ENCODE results near the gene YTHDC1.

Gene YTHDC1

DNA sequence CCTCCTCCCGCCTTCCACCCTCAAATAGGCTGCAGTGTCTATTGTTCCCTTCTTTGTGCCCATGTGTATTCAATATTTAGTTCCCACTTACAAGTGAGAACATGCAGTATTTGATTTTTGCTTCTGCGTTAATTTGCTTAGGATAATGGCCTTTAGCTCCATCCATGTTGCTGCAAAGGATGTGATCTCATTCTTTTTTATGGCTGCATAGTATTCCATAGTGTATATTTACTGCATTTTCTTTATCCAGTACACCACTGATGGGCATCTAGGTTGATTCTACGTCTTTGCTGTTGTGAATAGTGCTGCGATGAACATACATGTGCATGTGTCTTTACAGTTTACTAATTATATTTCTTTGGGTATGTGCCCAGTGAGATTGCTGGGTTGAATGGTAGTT, 52.8 kb downstream of the YTHDC1 start:
- Histone ChIP-seq H3K9me3 (ENCODE audit: severe bottlenecking) (no peaks in the 10 kb centered on the region), H3K4me3 (ENCODE audit: severe bottlenecking) (no peak overlapping the region), H3K4me1 (ENCODE audit: insufficient read depth, poor library complexity, severe bottlenecking) (no peaks in the 10 kb centered on the region), H3K27ac (ENCODE audit: poor library complexity, severe bottlenecking) (no peak overlapping the region), H3K36me3 (ENCODE audit: low read depth) (no peaks in the 10 kb centered on the region), H3K27me3 (ENCODE audit: insufficient read depth, poor library complexity, severe bottlenecking) (no peaks in the 10 kb centered on the region)
- no peak for DNase-seq (ENCODE audit: low spot score)
- ATAC-seq (ENCODE audit: low read depth) = no peak
- no peak for TF ChIP-seq CTCF (IDR thresholded peaks at IDR 0.05; ENCODE audit: poor library complexity, severe bottlenecking)

DNA sequence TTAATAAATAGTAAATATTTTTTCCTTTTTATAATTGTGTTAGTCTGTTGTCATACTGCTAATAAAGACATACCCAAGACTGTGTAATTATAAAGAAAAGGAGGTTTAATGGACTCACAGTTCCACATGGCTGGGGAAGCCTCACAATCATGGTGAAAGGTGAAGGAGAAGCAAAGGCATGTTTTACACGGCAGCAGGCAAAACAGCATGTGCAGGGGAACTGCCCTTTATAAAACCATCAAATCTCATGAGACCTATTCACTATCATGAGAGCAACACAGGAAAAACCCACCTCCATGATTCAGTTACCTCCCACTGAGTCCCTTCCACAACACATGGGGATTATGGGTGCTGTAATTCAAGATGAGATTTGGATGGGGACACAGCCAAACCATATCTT, 58.6 kb downstream of the YTHDC1 start:
- no peak for TF ChIP-seq CTCF (IDR thresholded peaks at IDR 0.05; ENCODE audit: poor library complexity, severe bottlenecking)
- Histone ChIP-seq H3K9me3 (ENCODE audit: severe bottlenecking) (no peaks in the 10 kb centered on the region), H3K4me1 (ENCODE audit: insufficient read depth, poor library complexity, severe bottlenecking) (peaks cover under 1% of the 10 kb centered on the region), H3K27ac (ENCODE audit: poor library complexity, severe bottlenecking) (no peak overlapping the region), H3K36me3 (ENCODE audit: low read depth) (no peaks in the 10 kb centered on the region), H3K27me3 (ENCODE audit: insufficient read depth, poor library complexity, severe bottlenecking) (no peaks in the 10 kb centered on the region), H3K4me3 (ENCODE audit: severe bottlenecking) (no peak overlapping the region)
- DNase-seq (ENCODE audit: low spot score) (no peak), ATAC-seq (ENCODE audit: low read depth) (no peak)

DNA sequence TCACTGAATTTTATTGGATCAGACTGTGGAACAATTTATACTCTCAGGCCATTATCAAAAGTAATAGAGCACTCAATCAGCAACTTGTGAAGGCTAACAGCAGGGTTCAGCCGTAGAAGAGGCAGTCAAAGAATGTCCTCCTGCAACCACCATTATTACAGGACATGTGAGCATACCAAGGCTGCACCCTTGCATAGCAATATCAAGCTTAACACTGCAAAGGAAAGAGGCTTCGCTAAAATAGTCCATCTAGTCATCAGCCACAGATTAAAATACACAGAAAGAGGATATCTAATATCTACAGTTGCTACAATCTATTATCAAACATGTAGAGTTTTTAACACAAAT, 61.5 kb downstream of the YTHDC1 start:
- Histone ChIP-seq H3K27me3 (ENCODE audit: insufficient read depth, poor library complexity, severe bottlenecking) (no peaks in the 10 kb centered on the region), H3K36me3 (ENCODE audit: low read depth) (no peaks in the 10 kb centered on the region), H3K9me3 (ENCODE audit: severe bottlenecking) (no peaks in the 10 kb centered on the region), H3K4me3 (ENCODE audit: severe bottlenecking) (no peak overlapping the region), H3K4me1 (ENCODE audit: insufficient read depth, poor library complexity, severe bottlenecking) (peaks cover 22% of the 10 kb centered on the region), H3K27ac (ENCODE audit: poor library complexity, severe bottlenecking) (no peak overlapping the region)
- no peak for ATAC-seq (ENCODE audit: low read depth)
- no peak for DNase-seq (ENCODE audit: low spot score)
- TF ChIP-seq CTCF (IDR thresholded peaks at IDR 0.05; ENCODE audit: poor library complexity, severe bottlenecking) = no peak

GRCh38 chr4:68287704-68288392, 62.0 kb downstream of the YTHDC1 start:
- Histone ChIP-seq H3K9me3 (ENCODE audit: severe bottlenecking) (no peaks in the 10 kb centered on the region), H3K27me3 (ENCODE audit: insufficient read depth, poor library complexity, severe bottlenecking) (no peaks in the 10 kb centered on the region), H3K4me3 (ENCODE audit: severe bottlenecking) (no peak overlapping the region), H3K4me1 (ENCODE audit: insufficient read depth, poor library complexity, severe bottlenecking) (peaks cover 23% of the 10 kb centered on the region), H3K27ac (ENCODE audit: poor library complexity, severe bottlenecking) (no peak overlapping the region), H3K36me3 (ENCODE audit: low read depth) (no peaks in the 10 kb centered on the region)
- DNase-seq (ENCODE audit: low spot score) (no peak), ATAC-seq (ENCODE audit: low read depth) (no peak)
- no peak for TF ChIP-seq CTCF (IDR thresholded peaks at IDR 0.05; ENCODE audit: poor library complexity, severe bottlenecking)

- Histone ChIP-seq H3K4me3 (ENCODE audit: severe bottlenecking) (no peak overlapping the region), H3K4me1 (ENCODE audit: insufficient read depth, poor library complexity, severe bottlenecking) (peaks cover 23% of the 10 kb centered on the region), H3K9me3 (ENCODE audit: severe bottlenecking) (no peaks in the 10 kb centered on the region), H3K27me3 (ENCODE audit: insufficient read depth, poor library complexity, severe bottlenecking) (no peaks in the 10 kb centered on the region), H3K27ac (ENCODE audit: poor library complexity, severe bottlenecking) (peak overlapping the region; percentile 67), H3K36me3 (ENCODE audit: low read depth) (no peaks in the 10 kb centered on the region)
- peak; percentile 96 for ATAC-seq (ENCODE audit: low read depth)
- DNase-seq (ENCODE audit: low spot score) = no peak
- TF ChIP-seq CTCF (IDR thresholded peaks at IDR 0.05; ENCODE audit: poor library complexity, severe bottlenecking) = no peak
Measured at GRCh38 chr4:68283714-68284113, 66.2 kb downstream of the YTHDC1 start.

Measured in RWPE2 (cell line).